ENCODE results near the gene CLEC3A.
"Not testable (repeated sequence)": the region's sequence is repeated elsewhere in the genome, so short reads cannot be mapped to it uniquely, and the experiment has no call there.

CLEC3A gene

GRCh38 chr16:78022347-78023060 lies at the start of gene CLEC3A:
TSS of gene CLEC3A (plus strand) at chr16:78022548. CDS start at chr16:78022627, 79 bp downstream.
- no peak for DNase-seq

- no peak for DNase-seq
These were observed 47.5 kb upstream of the CLEC3A start for GRCh38 chr16:77974883-77975282.

GRCh38 chr16:77975942-77976341 lies 46.4 kb upstream of the CLEC3A start:
- DNase-seq, result no peak

GRCh38 chr16:77977339-77977738 lies 45.0 kb upstream of the CLEC3A start:
- DNase-seq, result no peak

GRCh38 chr16:77985111-77985510 lies 37.2 kb upstream of the CLEC3A start:
- DNase-seq, result no peak

- no peak for DNase-seq
These were observed 36.2 kb upstream of the CLEC3A start for GRCh38 chr16:77986011-77986740.

- DNase-seq, result no peak
These were observed 34.5 kb upstream of the CLEC3A start for GRCh38 chr16:77987810-77988209.

GRCh38 chr16:77989846-77990245 lies 32.5 kb upstream of the CLEC3A start:
- DNase-seq, result no peak

GRCh38 chr16:77991701-77992100 lies 30.6 kb upstream of the CLEC3A start:
- peak in 1 of 2 experiments; percentile 10 for DNase-seq

GRCh38 chr16:77992381-77992780 lies 30.0 kb upstream of the CLEC3A start:
- DNase-seq, result not testable (repeated sequence)

GRCh38 chr16:77993111-77993985 lies 29.0 kb upstream of the CLEC3A start:
- no peak for DNase-seq

- no peak for DNase-seq
These were observed 26.4 kb upstream of the CLEC3A start for GRCh38 chr16:77995843-77996455.

GRCh38 chr16:77998350-77999023 lies 23.9 kb upstream of the CLEC3A start:
- DNase-seq, result no peak

- DNase-seq, result no peak
These were observed 20.8 kb upstream of the CLEC3A start for GRCh38 chr16:78001451-78002025.

- DNase-seq, result peak; percentile 73 to 84
These were observed 19.3 kb upstream of the CLEC3A start for GRCh38 chr16:78002915-78003538.

GRCh38 chr16:78004517-78004916 lies 17.8 kb upstream of the CLEC3A start:
- no peak for DNase-seq

- DNase-seq, result no peak
These were observed 16.5 kb upstream of the CLEC3A start for GRCh38 chr16:78005881-78006280.

GRCh38 chr16:78007121-78007520 lies 15.2 kb upstream of the CLEC3A start:
- DNase-seq, result no peak

- no peak for DNase-seq
These were observed 1.8 kb downstream of the CLEC3A start for GRCh38 chr16:78024159-78024558.

- no peak for DNase-seq
These were observed 3.3 kb downstream of the CLEC3A start for GRCh38 chr16:78025631-78026030.

- no peak for DNase-seq
These were observed 5.7 kb downstream of the CLEC3A start for GRCh38 chr16:78028018-78028417.
